Caco-2 (cell line): ENCODE data around the gene USP32. TPM values are rescaled to one million over a fixed set of nuclear protein-coding genes. Genes with fewer than 3 reads are reported as not detected.
"Not testable (repeated sequence)": the region's sequence is repeated elsewhere in the genome, so short reads cannot be mapped to it uniquely, and the experiment has no call there.

Source experiments
- BruUV-seq: library from RNA; stranded (reverse); fragments of 400-500 nt; replicated peaks from 2 replicates; lab custom pipeline; 2021; lab: Mats Ljungman, UMichigan
- CTCF ChIA-PET: fragments of 300-600 bp; sonication (Branson Sonifier 250); formaldehyde crosslinking; loops from one replicate; lab custom pipeline; 2022; ENCODE audit warnings: antibody characterized with exemption; lab: Charles Lee
- POLR2A ChIA-PET: fragments of 300-600 bp; sonication (Branson Sonifier 250); formaldehyde crosslinking; loops from one replicate; lab custom pipeline; 2022; ENCODE audit warnings: antibody characterized with exemption; lab: Charles Lee
- DNase-seq, 2 experiments: peaks; one replicate each; pipeline versions ENCODE4 v3.0.0 to v3.0.0-alpha.2; 2020 to 2022
- H3K27me3 ChIP-seq: replicated peaks from 2 replicates; pipeline ENCODE4 v1.6.0; 2011; ENCODE audit warnings: low read length; ENCODE audit not compliant: control insufficient read depth, insufficient read depth
- H3K36me3 ChIP-seq: 2 replicates; pipeline ENCODE4 v1.5.1; 2011; ENCODE audit warnings: low read length; ENCODE audit not compliant: control insufficient read depth, insufficient read depth
- H3K4me1 ChIP-seq: fragments of 250-450 bp; sonication (Bioruptor Pico); 2 replicates; pipeline ENCODE4 v1.5.1; 2020; ENCODE audit warnings: mild to moderate bottlenecking
- H3K4me3 ChIP-seq: 2 replicates; pipeline ENCODE4 v1.5.1; 2011; ENCODE audit warnings: low read depth, mild to moderate bottlenecking, control low read depth, low read length
- H3K9me3 ChIP-seq: fragments of 250-450 bp; sonication (Bioruptor Pico); 2 replicates; pipeline ENCODE4 v1.5.1; 2020; ENCODE audit warnings: mild to moderate bottlenecking, moderate library complexity
- H3K27ac Mint-ChIP-seq: one replicate; pipeline ENCODE4 v1.8.0; 2022; ENCODE audit warnings: mixed read lengths; ENCODE audit not compliant: unreplicated experiment
- H3K27me3 Mint-ChIP-seq: one replicate; pipeline ENCODE4 v1.8.0; 2022; ENCODE audit warnings: mixed read lengths; ENCODE audit not compliant: insufficient read depth, unreplicated experiment
- H3K36me3 Mint-ChIP-seq: one replicate; pipeline ENCODE4 v1.8.0; 2022; ENCODE audit warnings: mild to moderate bottlenecking, mixed read lengths; ENCODE audit not compliant: insufficient read depth, unreplicated experiment
- H3K4me1 Mint-ChIP-seq: one replicate; pipeline ENCODE4 v1.8.0; 2022; ENCODE audit warnings: low read depth, mixed read lengths; ENCODE audit not compliant: unreplicated experiment
- H3K4me3 Mint-ChIP-seq: one replicate; pipeline ENCODE4 v1.8.0; 2022; ENCODE audit warnings: mild to moderate bottlenecking, moderate library complexity, mixed read lengths; ENCODE audit not compliant: unreplicated experiment
- H3K9me3 Mint-ChIP-seq: one replicate; pipeline ENCODE4 v1.8.0; 2022; ENCODE audit warnings: mixed read lengths; ENCODE audit not compliant: unreplicated experiment
- intact Hi-C: fragments of 100-400 bp; cut with micrococcal nuclease; formaldehyde crosslinking; loops from one replicate; pipeline ENCODE4 v1.10.0; 2022; ENCODE audit not compliant: unreplicated experiment
- total RNA-seq: library from RNA; stranded (reverse); gene quantifications from 2 replicates; pipeline ENCODE4 v1.2.3, GENCODE V29; 2022
- TF ChIP-seq, protein P1 (sequence below), 2 experiments: fragments of 200-600 bp in 1 of 2; IDR thresholded peaks; 1 replicate in 1 of 2; 2 replicates in 1 of 2; pipeline versions ENCODE4 v1.5.1 to v1.8.0; 2011 to 2022; ENCODE audit warnings: antibody characterized with exemption in 1 of 2, control low read depth in 1 of 2, inconsistent platforms in 1 of 2, low read depth in 1 of 2, low read length in 1 of 2, mild to moderate bottlenecking in 1 of 2, moderate library complexity in 1 of 2; ENCODE audit not compliant: insufficient read depth in 1 of 2, severe bottlenecking in 1 of 2, unreplicated experiment in 1 of 2

The USP32 gene
- total RNA-seq, 1 experiment from 2014 or later = 53.3 TPM

DNA sequence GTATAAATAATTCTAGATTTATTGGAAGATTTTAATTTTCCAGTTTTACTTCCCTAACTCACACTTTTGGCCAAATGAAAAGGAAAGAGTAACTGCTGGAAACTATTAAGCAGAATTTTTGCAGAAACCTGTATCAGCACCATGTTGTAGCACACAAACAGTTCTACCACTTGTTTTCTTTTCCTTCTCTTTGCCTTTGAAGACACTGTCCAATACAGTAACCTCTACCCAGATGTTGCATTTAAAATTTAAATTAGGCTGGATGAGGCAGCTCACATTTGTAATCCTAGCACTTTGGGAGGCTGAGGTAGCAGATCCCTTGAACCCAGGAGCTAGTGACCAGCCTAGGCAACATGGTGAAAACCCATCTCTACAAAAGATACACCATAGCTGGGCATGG, 186.2 kb downstream of the USP32 start:
- BruUV-seq, H3K27ac Mint-ChIP-seq, H3K4me1 ChIP-seq, H3K4me3 ChIP-seq, DNase-seq, CTCF ChIA-PET, H3K9me3 Mint-ChIP-seq, H3K4me1 Mint-ChIP-seq, intact Hi-C loops, H3K4me3 Mint-ChIP-seq, H3K27me3 ChIP-seq, H3K27me3 Mint-ChIP-seq, POLR2A ChIA-PET, H3K36me3 ChIP-seq, H3K9me3 ChIP-seq: not testable (repeated sequence)
- H3K36me3 Mint-ChIP-seq = peaks cover 17% of the 10 kb centered on the region

GRCh38 chr17:60198630-60199029, 193.3 kb downstream of the USP32 start:
- DNase-seq, intact Hi-C loops, H3K4me3 Mint-ChIP-seq, H3K36me3 ChIP-seq, H3K4me1 ChIP-seq, H3K27me3 Mint-ChIP-seq, H3K4me3 ChIP-seq, H3K9me3 Mint-ChIP-seq, POLR2A ChIA-PET, H3K9me3 ChIP-seq, BruUV-seq, H3K4me1 Mint-ChIP-seq, CTCF ChIA-PET, H3K27me3 ChIP-seq, H3K27ac Mint-ChIP-seq: not testable (repeated sequence)
- H3K36me3 Mint-ChIP-seq = peaks cover 51% of the 10 kb centered on the region

GRCh38 chr17:60194141-60194540, 197.8 kb downstream of the USP32 start:
- H3K36me3 ChIP-seq, DNase-seq, intact Hi-C loops, H3K27me3 Mint-ChIP-seq, H3K4me1 ChIP-seq, BruUV-seq, H3K9me3 ChIP-seq, H3K27me3 ChIP-seq, H3K9me3 Mint-ChIP-seq, H3K4me1 Mint-ChIP-seq, POLR2A ChIA-PET, H3K4me3 Mint-ChIP-seq, H3K27ac Mint-ChIP-seq, CTCF ChIA-PET, H3K4me3 ChIP-seq: not testable (repeated sequence)
- H3K36me3 Mint-ChIP-seq = peaks cover 57% of the 10 kb centered on the region

DNA sequence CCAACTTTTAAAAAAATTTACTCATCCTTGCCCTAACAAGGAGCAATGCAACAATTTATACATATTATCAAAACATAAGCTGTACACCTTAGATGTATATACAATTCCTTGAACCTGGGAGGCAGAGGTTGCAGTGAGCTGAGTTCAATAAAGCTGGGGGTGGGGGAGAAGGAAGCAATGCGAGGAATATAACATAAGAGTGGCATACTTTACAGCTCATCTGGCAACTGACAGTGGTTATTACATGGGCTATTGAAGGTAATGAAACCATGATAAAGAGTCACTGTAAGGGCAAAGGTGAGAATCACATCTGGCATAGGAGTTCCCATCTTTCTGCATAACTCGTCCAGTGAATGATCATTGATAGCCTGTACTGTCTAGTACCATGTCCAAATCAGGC, 198.5 kb downstream of the USP32 start:
- DNase-seq = no peak
- peaks cover 2% of the 10 kb centered on the region; the same call in 1 of the 2 replicates for H3K4me1 ChIP-seq
- Mint-ChIP-seq H3K4me3 (no peak overlapping the region), H3K27ac (no peak overlapping the region), H3K4me1 (no peaks in the 10 kb centered on the region), H3K36me3 (peaks cover 51% of the 10 kb centered on the region), H3K27me3 (no peaks in the 10 kb centered on the region), H3K9me3 (no peaks in the 10 kb centered on the region)
- no peaks in the 10 kb centered on the region for H3K27me3 ChIP-seq
- no peaks in the 10 kb centered on the region for H3K9me3 ChIP-seq
- POLR2A ChIA-PET = no interaction called here
- intact Hi-C loops = no loop called here
- H3K4me3 ChIP-seq = no peak overlapping the region
- TF ChIP-seq, protein P1, sequence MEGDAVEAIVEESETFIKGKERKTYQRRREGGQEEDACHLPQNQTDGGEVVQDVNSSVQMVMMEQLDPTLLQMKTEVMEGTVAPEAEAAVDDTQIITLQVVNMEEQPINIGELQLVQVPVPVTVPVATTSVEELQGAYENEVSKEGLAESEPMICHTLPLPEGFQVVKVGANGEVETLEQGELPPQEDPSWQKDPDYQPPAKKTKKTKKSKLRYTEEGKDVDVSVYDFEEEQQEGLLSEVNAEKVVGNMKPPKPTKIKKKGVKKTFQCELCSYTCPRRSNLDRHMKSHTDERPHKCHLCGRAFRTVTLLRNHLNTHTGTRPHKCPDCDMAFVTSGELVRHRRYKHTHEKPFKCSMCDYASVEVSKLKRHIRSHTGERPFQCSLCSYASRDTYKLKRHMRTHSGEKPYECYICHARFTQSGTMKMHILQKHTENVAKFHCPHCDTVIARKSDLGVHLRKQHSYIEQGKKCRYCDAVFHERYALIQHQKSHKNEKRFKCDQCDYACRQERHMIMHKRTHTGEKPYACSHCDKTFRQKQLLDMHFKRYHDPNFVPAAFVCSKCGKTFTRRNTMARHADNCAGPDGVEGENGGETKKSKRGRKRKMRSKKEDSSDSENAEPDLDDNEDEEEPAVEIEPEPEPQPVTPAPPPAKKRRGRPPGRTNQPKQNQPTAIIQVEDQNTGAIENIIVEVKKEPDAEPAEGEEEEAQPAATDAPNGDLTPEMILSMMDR (IDR thresholded peaks at IDR 0.05; ENCODE audit: insufficient read depth in 1 of 2, low read depth in 1 of 2, low read length in 1 of 2, severe bottlenecking in 1 of 2, unreplicated experiment in 1 of 2) = no peak
- BruUV-seq = no TSS peak
- CTCF ChIA-PET = no interaction called here
- peaks cover 3% of the 10 kb centered on the region; the same call in 1 of the 2 replicates for H3K36me3 ChIP-seq

GRCh38 chr17:60193032-60193431, 198.9 kb downstream of the USP32 start:
- DNase-seq, H3K4me3 Mint-ChIP-seq, H3K27me3 Mint-ChIP-seq, H3K27ac Mint-ChIP-seq, H3K27me3 ChIP-seq, H3K4me3 ChIP-seq, H3K36me3 ChIP-seq, BruUV-seq, H3K4me1 ChIP-seq, intact Hi-C loops, CTCF ChIA-PET, H3K4me1 Mint-ChIP-seq, POLR2A ChIA-PET, H3K9me3 ChIP-seq, H3K9me3 Mint-ChIP-seq: not testable (repeated sequence)
- H3K36me3 Mint-ChIP-seq = peaks cover 46% of the 10 kb centered on the region

DNA sequence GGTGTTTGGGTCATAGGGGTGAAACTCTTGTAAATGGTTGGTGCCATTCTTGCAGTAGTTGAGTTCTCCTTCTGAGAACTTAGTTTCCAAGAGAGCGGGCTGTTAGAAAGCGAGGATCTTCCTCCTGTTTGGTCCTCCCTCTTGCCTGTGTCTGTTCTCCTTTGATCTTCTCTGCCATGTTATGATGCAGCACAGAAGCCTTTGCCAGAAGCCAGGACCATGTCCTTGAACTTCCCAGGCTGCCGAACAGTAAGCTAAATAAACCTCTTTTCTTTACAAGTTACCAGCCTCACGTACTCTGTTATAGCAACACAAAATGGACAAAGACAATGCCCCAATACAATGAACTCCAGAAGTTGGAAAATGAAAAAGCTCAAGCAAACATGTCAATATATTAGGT, 201.9 kb downstream of the USP32 start:
- H3K4me3 ChIP-seq, H3K9me3 ChIP-seq, BruUV-seq, H3K4me3 Mint-ChIP-seq, H3K27ac Mint-ChIP-seq, H3K9me3 Mint-ChIP-seq, H3K27me3 ChIP-seq, H3K27me3 Mint-ChIP-seq, intact Hi-C loops, DNase-seq, H3K4me1 Mint-ChIP-seq, CTCF ChIA-PET, H3K36me3 ChIP-seq, POLR2A ChIA-PET, H3K4me1 ChIP-seq: not testable (repeated sequence)
- H3K36me3 Mint-ChIP-seq = peaks cover 33% of the 10 kb centered on the region
